Astrocyte of the cerebellum (primary cell): ENCODE measurements around the gene ZNF547.

Experiments
- DNase-seq: peaks from one replicate; pipeline ENCODE4 v3.0.0-alpha.2; 2011; ENCODE audit warnings: low read depth
- H3K4me3 ChIP-seq: 2 replicates; pipeline ENCODE4 v1.5.1; 2011; ENCODE audit warnings: mild to moderate bottlenecking, low read depth, low read length, moderate library complexity
- in situ Hi-C: cut with HindIII; loops from 2 replicates; pipeline ENCODE4 v1.10.0; 2017; ENCODE audit warnings: low sequenced_read_pairs
- TF ChIP-seq, protein P1 (sequence below): IDR thresholded peaks from 2 replicates; pipeline ENCODE4 v1.5.1; 2012; ENCODE audit warnings: low read length, low read depth, moderate library complexity, mild to moderate bottlenecking; ENCODE audit errors: missing control alignments

Gene ZNF547

DNA sequence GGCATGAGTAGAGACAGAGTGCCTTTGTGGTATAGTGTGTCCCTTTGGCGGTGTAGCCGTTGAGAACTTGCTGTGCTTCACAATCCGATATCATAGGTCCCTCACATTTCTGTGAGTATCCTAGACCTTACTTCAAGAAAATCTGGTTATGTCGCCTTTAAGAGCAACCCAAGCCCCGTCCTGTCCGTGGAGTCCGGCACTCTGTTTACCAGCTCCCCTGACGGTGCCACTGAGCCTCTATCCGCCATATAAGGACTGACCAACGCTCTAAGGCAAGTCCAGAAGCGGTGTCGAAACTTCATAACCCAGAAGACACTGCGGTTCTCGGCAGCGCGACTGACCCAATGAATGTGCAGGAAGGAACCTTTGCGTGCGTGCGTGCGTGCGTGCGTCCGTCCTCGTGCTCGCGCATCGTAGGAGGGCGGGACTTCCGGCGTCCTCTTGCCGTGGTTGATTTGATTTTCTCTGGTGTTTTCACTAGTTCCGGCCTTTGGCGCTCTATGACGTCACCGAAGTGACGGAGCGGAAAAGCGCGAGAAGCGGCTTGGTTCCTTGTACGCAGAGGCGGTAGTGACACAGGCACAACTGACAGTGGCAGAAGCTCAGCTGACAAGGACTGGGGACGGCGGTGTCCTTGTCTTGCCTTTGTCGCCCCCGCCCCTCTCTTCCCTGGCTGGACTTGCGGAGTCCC lies at the start of gene ZNF547, which contains the start of gene TRAPPC2B:
Gene ZNF547 (plus strand): TSS at position 555 of the 691 bp plus-strand sequence. CDS start 5,005 bp downstream, outside the sequence.
Gene TRAPPC2B (plus strand): TSS at position 555 of the 691 bp plus-strand sequence. CDS start 1,283 bp downstream, outside the sequence.
- peak within 1 kb of the TSS; percentile 54 for H3K4me3 ChIP-seq
- peak; percentile 99 for DNase-seq
- TF ChIP-seq, protein P1, sequence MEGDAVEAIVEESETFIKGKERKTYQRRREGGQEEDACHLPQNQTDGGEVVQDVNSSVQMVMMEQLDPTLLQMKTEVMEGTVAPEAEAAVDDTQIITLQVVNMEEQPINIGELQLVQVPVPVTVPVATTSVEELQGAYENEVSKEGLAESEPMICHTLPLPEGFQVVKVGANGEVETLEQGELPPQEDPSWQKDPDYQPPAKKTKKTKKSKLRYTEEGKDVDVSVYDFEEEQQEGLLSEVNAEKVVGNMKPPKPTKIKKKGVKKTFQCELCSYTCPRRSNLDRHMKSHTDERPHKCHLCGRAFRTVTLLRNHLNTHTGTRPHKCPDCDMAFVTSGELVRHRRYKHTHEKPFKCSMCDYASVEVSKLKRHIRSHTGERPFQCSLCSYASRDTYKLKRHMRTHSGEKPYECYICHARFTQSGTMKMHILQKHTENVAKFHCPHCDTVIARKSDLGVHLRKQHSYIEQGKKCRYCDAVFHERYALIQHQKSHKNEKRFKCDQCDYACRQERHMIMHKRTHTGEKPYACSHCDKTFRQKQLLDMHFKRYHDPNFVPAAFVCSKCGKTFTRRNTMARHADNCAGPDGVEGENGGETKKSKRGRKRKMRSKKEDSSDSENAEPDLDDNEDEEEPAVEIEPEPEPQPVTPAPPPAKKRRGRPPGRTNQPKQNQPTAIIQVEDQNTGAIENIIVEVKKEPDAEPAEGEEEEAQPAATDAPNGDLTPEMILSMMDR: no peak
- in situ Hi-C loops: no loop called here

GRCh38 chr19:57314146-57314545 lies 49.2 kb upstream of the ZNF547 start:
- DNase-seq: no peak
- TF ChIP-seq, protein P1: no peak
- in situ Hi-C loops: no loop called here
- no peak overlapping the region for H3K4me3 ChIP-seq

GRCh38 chr19:57317503-57317902 lies 45.8 kb upstream of the ZNF547 start:
- H3K4me3 ChIP-seq: peak overlapping the region; percentile 11
- in situ Hi-C loops: no loop called here
- TF ChIP-seq, protein P1: no peak
- no peak for DNase-seq

DNA sequence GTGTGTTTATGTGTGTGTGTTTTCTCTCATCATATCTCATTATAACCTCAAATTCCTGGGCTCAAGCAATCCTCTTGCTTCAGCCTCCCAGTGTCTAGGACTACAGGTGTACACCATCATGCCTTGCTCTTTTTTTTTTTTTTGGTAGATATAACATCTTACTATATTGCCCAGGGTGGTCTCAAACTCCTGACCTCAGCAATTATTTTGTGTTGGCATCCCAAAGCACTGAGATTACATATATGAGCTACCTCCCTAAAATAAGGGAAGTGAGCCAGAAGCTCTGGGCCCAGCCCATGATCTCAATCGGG lies 43.5 kb upstream of the ZNF547 start:
- peak overlapping the region; percentile 88 for H3K4me3 ChIP-seq
- in situ Hi-C loops: no loop called here
- no peak for DNase-seq

DNA sequence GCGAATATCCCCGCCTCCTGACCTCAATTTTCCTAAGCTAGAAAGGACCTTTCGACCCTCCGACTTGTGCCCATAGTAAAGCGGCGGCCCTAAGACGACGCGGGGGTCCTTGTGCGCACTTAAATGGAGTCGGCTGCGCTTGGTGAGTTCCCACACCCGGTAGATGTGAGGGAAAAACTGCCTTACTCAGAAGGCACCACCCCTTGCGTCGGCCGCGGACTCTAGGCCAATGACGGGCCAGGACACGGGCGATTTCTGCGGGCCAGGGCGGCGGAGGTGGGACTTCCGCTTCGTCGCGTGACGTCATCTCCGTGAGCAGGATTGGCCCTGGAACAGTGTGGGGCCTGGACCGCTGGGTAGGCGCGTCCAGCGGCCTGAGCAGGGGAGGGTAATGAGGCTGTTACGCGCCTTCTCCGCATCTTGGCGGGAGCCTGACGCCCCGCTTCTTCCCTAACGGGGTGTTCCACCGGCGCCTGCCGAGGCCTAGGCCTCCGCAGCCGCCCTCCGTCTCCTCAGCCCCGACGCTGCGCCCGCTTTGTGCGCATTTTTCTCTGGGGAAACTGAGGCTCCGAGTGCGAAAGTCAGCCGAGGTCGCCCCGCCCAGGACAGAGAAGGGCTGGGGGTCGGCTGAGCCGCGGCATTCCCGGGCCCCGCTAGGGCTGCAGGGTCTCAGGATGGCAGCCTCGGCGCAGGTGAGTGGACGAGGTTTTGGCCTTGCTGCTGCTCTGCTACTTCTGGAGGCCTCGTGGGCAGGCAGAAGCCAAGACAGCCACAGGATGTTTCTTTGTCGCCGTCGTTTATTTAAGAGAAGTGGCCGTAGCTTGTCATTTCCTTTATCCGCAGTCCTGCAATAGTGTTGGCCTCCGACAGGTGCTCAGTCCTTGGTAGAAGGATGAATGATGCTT lies 42.9 kb upstream of the ZNF547 start, which contains the start of gene ZNF543:
Gene ZNF543 (plus strand): TSS at position 293 of the 905 bp plus-strand sequence. CDS start 382 bp downstream, at position 675.
- in situ Hi-C loops: no loop called here

More for the DNA sequence above, 43.5 kb upstream of the ZNF547 start:
- TF ChIP-seq, protein P1: no peak

DNA sequence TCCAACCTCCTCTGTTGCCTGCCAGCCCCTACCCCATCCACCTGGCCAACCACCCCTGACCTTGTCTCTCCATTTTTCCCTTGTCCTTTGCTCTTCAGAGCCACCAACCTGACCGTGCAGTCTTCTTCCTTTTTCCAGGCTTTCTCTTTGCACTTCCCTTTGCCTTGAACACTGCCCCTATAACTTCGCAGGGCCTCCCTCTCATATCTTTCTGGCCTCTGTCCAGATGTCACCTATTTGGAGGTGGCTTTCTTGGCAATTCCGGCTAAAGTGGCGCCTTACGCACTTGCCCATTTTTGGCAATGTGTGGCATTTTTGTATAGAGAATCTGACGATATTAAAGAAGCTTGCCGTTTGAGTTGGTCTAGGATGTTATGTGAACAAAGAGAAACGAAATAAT lies 42.2 kb upstream of the ZNF547 start:
- H3K4me3 ChIP-seq: peak overlapping the region; percentile 88
- in situ Hi-C loops: no loop called here
- TF ChIP-seq, protein P1: no peak
- no peak for DNase-seq

More for the DNA sequence above, 42.9 kb upstream of the ZNF547 start, which contains the start of gene ZNF543:
- DNase-seq: peak; percentile 90
- TF ChIP-seq, protein P1: peak; percentile 1
- H3K4me3 ChIP-seq: peak within 1 kb of the TSS; percentile 88
